OCI-LY7 (cell line): ENCODE results near the gene CERCAM. TPM values are rescaled to one million over a fixed set of nuclear protein-coding genes. Genes with fewer than 3 reads are reported as not detected.

Experiments used
- BruUV-seq: library from RNA; stranded (reverse); fragments of 400-500 nt; replicated peaks from 2 replicates; lab custom pipeline; 2021; lab: Mats Ljungman, UMichigan
- CTCF ChIA-PET: fragments of 300-600 bp; sonication (Branson Sonifier 250); formaldehyde crosslinking; loops from one replicate; lab custom pipeline; 2022; ENCODE audit warnings: antibody characterized with exemption; ENCODE audit not compliant: unreplicated experiment; lab: Charles Lee
- POLR2A ChIA-PET: fragments of 300-600 bp; sonication (Branson Sonifier 250); formaldehyde crosslinking; loops from one replicate; lab custom pipeline; 2022; ENCODE audit warnings: antibody characterized with exemption; lab: Charles Lee
- DNase-seq: peaks from one replicate; pipeline ENCODE4 v3.0.0-alpha.2; 2015; ENCODE audit warnings: low spot score
- H2AFZ ChIP-seq: fragments of 200-600 bp; sonication (generic), shearing (Covaris generic); 2 replicates; pipeline ENCODE4 v1.6.1; 2014; ENCODE audit warnings: mild to moderate bottlenecking, antibody characterized with exemption, low read length, moderate library complexity
- H3K27ac ChIP-seq: fragments of 200-600 bp; sonication (generic); 2 replicates; pipeline ENCODE4 v1.5.1; 2014; ENCODE audit warnings: mixed run types, low read depth, mild to moderate bottlenecking, moderate library complexity, low read length, inconsistent platforms; ENCODE audit not compliant: poor library complexity, severe bottlenecking
- H3K36me3 ChIP-seq: fragments of 200-600 bp; sonication (generic); 2 replicates; pipeline ENCODE4 v1.6.1; 2014; ENCODE audit warnings: mild to moderate bottlenecking, antibody characterized with exemption, low read length, moderate library complexity, mixed read lengths; ENCODE audit not compliant: insufficient read depth
- H3K4me1 ChIP-seq: fragments of 200-600 bp; sonication (generic); 2 replicates; pipeline ENCODE4 v1.5.1; 2014; ENCODE audit warnings: mild to moderate bottlenecking, low read length; ENCODE audit not compliant: insufficient read depth, poor library complexity, severe bottlenecking
- H3K4me2 ChIP-seq: fragments of 200-600 bp; sonication (generic); 2 replicates; pipeline ENCODE4 v1.6.1; 2014; ENCODE audit warnings: mild to moderate bottlenecking, low read length
- H3K4me3 ChIP-seq: fragments of 200-600 bp; sonication (generic); 2 replicates; pipeline ENCODE4 v1.5.1; 2014; ENCODE audit warnings: mild to moderate bottlenecking, low read depth, low read length; ENCODE audit not compliant: poor library complexity, severe bottlenecking
- H3K79me2 ChIP-seq: fragments of 200-600 bp; sonication (generic); 2 replicates; pipeline ENCODE4 v1.6.1; 2016; ENCODE audit warnings: low read depth, mild to moderate bottlenecking, low read length, moderate library complexity, mixed read lengths; ENCODE audit not compliant: insufficient read depth
- H3K9me2 ChIP-seq: fragments of 200-600 bp; sonication (generic); 2 replicates; pipeline ENCODE4 v1.6.1; 2016; ENCODE audit warnings: mild to moderate bottlenecking, low read length, mixed read lengths; ENCODE audit not compliant: insufficient read depth
- H3K9me3 ChIP-seq: fragments of 200-600 bp; sonication (generic); 2 replicates; pipeline ENCODE4 v1.6.1; 2014; ENCODE audit warnings: mild to moderate bottlenecking, mixed run types, low read length, mixed read lengths
- H4K20me1 ChIP-seq: fragments of 200-600 bp; sonication (generic); 2 replicates; pipeline ENCODE4 v1.6.1; 2014; ENCODE audit warnings: mild to moderate bottlenecking, antibody characterized with exemption, low read length, moderate library complexity, mixed read lengths; ENCODE audit not compliant: insufficient read depth
- EZH2phosphoT487 ChIP-seq: fragments of 200-600 bp; sonication (generic); IDR thresholded peaks from 2 replicates; pipeline ENCODE4 v1.6.1; 2018; ENCODE audit warnings: low read depth, borderline replicate concordance, mild to moderate bottlenecking, mixed run types, antibody characterized with exemption, low read length, moderate library complexity, mixed read lengths
- intact Hi-C: fragments of 100-400 bp; cut with micrococcal nuclease; formaldehyde crosslinking; loops from one replicate; pipeline ENCODE4 v1.10.0; 2022; ENCODE audit not compliant: unreplicated experiment
- total RNA-seq, 2 experiments: library from RNA; depleted of rRNA in 1 of 2; stranded (reverse); fragments of >200 nt in 1 of 2; shearing (Covaris generic) in 1 of 2; gene quantifications; 2 replicates each; pipeline ENCODE4 v1.2.3, GENCODE V29; 2014 to 2022
- TF ChIP-seq, protein P1 (sequence below): fragments of 200-600 bp; sonication (generic); conservative IDR thresholded peaks from 2 replicates; pipeline ENCODE4 v1.5.1; 2014; ENCODE audit warnings: mild to moderate bottlenecking, antibody characterized with exemption, low read length, moderate library complexity, mixed read lengths

The CERCAM gene
- total RNA-seq, 2 experiments from 2014 or later = 2.7 to 3.5 TPM

DNA sequence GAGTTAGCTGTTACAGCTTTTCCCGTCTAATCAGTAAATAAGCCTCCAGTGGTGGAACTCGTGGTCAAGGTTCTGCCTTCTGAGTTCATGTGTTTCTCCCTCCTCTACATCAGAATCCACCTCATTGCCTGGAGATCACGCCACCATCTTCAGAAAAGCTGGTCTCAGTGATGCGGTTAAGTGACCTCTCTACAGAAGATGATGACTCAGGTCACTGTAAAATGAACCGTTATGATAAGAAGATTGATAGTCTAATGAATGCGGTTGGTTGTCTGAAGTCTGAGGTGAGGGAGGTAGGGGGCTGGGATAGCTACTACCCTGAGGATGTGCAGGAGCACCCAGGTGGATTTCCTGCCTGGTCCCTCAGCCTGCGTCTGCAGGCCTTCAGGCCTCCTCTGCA lies 48.4 kb downstream of the CERCAM start:
- CTCF ChIA-PET = no interaction called here
- H3K4me3 ChIP-seq = no peak overlapping the region
- no peak for TF ChIP-seq EZH2phosphoT487
- TF ChIP-seq, protein P1, sequence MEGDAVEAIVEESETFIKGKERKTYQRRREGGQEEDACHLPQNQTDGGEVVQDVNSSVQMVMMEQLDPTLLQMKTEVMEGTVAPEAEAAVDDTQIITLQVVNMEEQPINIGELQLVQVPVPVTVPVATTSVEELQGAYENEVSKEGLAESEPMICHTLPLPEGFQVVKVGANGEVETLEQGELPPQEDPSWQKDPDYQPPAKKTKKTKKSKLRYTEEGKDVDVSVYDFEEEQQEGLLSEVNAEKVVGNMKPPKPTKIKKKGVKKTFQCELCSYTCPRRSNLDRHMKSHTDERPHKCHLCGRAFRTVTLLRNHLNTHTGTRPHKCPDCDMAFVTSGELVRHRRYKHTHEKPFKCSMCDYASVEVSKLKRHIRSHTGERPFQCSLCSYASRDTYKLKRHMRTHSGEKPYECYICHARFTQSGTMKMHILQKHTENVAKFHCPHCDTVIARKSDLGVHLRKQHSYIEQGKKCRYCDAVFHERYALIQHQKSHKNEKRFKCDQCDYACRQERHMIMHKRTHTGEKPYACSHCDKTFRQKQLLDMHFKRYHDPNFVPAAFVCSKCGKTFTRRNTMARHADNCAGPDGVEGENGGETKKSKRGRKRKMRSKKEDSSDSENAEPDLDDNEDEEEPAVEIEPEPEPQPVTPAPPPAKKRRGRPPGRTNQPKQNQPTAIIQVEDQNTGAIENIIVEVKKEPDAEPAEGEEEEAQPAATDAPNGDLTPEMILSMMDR = no peak
- no peaks in the 10 kb centered on the region for H3K79me2 ChIP-seq
- no peaks in the 10 kb centered on the region for H3K9me3 ChIP-seq
- intact Hi-C loops = no loop called here
- POLR2A ChIA-PET = no interaction called here
- no peaks in the 10 kb centered on the region for H4K20me1 ChIP-seq
- no peaks in the 10 kb centered on the region for H3K9me2 ChIP-seq
- TSS peak; percentile 53 for BruUV-seq
- H3K4me1 ChIP-seq = no peaks in the 10 kb centered on the region
- peaks cover 54% of the 10 kb centered on the region for H3K36me3 ChIP-seq
- DNase-seq = no peak
- H2AFZ ChIP-seq = no peak overlapping the region
- no peak overlapping the region for H3K27ac ChIP-seq
- no peak overlapping the region for H3K4me2 ChIP-seq

DNA sequence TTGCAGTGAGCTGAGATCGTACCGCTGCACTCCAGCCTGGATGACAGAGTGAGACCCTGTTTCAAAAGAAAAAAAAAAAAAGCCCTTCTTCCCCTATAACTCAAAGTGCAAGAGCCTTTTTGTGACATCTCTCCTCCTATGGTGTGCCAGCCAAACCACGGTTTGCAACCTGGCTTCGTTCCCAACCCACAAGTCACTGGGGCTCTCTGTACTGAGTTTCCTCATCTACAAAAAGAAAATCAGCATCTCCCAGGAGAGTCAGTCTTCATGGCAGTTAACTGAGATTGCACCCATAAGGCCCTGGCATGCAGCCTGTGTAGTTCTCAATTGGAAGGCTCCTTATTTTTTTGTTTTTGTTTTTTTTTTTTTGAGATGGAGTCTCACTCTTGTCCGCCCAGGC lies 49.9 kb downstream of the CERCAM start:
- no peak for TF ChIP-seq EZH2phosphoT487
- TF ChIP-seq, protein P1 = no peak
- Histone ChIP-seq H2AFZ (no peak overlapping the region), H3K79me2 (no peaks in the 10 kb centered on the region), H4K20me1 (no peaks in the 10 kb centered on the region), H3K27ac (no peak overlapping the region), H3K4me1 (no peaks in the 10 kb centered on the region), H3K4me2 (no peak overlapping the region), H3K4me3 (no peak overlapping the region), H3K36me3 (peaks cover 54% of the 10 kb centered on the region), H3K9me3 (no peaks in the 10 kb centered on the region), H3K9me2 (no peaks in the 10 kb centered on the region)
- ChIA-PET CTCF (no interaction called here), POLR2A (no interaction called here)
- no TSS peak for BruUV-seq
- intact Hi-C loops = no loop called here
- DNase-seq = no peak

DNA sequence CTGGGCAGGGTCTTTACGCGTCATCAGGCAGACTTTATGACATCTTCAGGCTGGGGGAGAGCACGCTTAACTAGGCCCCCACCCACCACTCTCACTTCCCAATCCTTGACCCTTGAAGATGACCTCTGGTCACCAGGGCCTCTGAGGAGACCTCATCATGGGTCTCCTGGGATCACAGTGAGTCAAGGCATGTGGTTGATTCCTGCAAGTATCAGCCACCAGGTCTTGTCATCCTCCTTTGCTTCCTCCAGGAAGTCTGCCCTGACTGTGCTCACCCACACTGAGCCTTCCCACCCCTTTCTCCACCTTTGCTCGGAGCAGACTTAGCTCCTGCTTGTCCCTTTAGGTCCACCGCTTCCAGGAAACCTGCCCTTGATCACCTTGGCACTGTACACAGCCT lies 52.4 kb downstream of the CERCAM start:
- Histone ChIP-seq H3K9me3 (no peaks in the 10 kb centered on the region), H2AFZ (no peak overlapping the region), H3K4me1 (no peaks in the 10 kb centered on the region), H3K36me3 (peaks cover 57% of the 10 kb centered on the region), H3K79me2 (no peaks in the 10 kb centered on the region), H4K20me1 (no peaks in the 10 kb centered on the region), H3K4me2 (no peak overlapping the region), H3K9me2 (no peaks in the 10 kb centered on the region), H3K4me3 (no peak overlapping the region), H3K27ac (no peak overlapping the region)
- DNase-seq = no peak
- POLR2A ChIA-PET = no interaction called here
- TF ChIP-seq, protein P1 = no peak
- TF ChIP-seq EZH2phosphoT487 = no peak
- CTCF ChIA-PET = no interaction called here
- BruUV-seq = no TSS peak
- intact Hi-C loops = no loop called here
